ENCODE measurements around the gene PLEKHG4B.
"Not testable (repeated sequence)": the region's sequence is repeated elsewhere in the genome, so short reads cannot be mapped to it uniquely, and the experiment has no call there.

The PLEKHG4B gene

GRCh38 chr5:234450-234849 is 142.5 kb downstream of the PLEKHG4B start:
- no peak for DNase-seq
- TF ChIP-seq POLR2A (IDR thresholded peaks at IDR 0.05; ENCODE audit: low read length) (no peak), GATA1 (IDR thresholded peaks at IDR 0.05; ENCODE audit: low read depth, low read length) (no peak)

- DNase-seq, result not testable (repeated sequence)
Measured at GRCh38 chr5:235527-235926, 143.6 kb downstream of the PLEKHG4B start.

GRCh38 chr5:237931-238330 is 146.0 kb downstream of the PLEKHG4B start:
- not testable (repeated sequence) for DNase-seq
